HepG2 (cell line): ENCODE results near the gene CHID1. TPM values are rescaled to one million over a fixed set of nuclear protein-coding genes. Genes with fewer than 3 reads are reported as not detected.
A peak's percentile ranks its signal among the peaks of the same experiment; 100 is the strongest.

Experiments used
- DMAP1 ChIP-seq: IDR thresholded peaks from 2 replicates; pipeline ENCODE4 v1.6.1; 2016
- ERF ChIP-seq: IDR thresholded peaks from 2 replicates; pipeline ENCODE4 v1.6.1; 2018; ENCODE audit warnings: missing biosample characterization, missing genetic modification reagents
- FOXK2 ChIP-seq: fragments of 450-650 bp; IDR thresholded peaks from 2 replicates; pipeline ENCODE4 v1.6.1; 2016
- GFI1 ChIP-seq: sonication (generic); formaldehyde crosslinking; IDR thresholded peaks from 2 replicates; pipeline ENCODE4 v1.5.0; 2020; ENCODE audit warnings: missing genetic modification reagents, mild to moderate bottlenecking, borderline replicate concordance
- HOXD1 ChIP-seq: sonication (generic); formaldehyde crosslinking; IDR thresholded peaks from 2 replicates; pipeline ENCODE4 v1.5.0; 2020; ENCODE audit warnings: missing genetic modification reagents
- KDM5A ChIP-seq: fragments of 200-600 bp; sonication (generic); IDR thresholded peaks from 2 replicates; pipeline ENCODE4 v1.7.0; 2018; ENCODE audit warnings: antibody characterized with exemption, mild to moderate bottlenecking, low read length, borderline replicate concordance
- NFKBIZ ChIP-seq: IDR thresholded peaks from 2 replicates; pipeline ENCODE4 v1.6.1; 2018; ENCODE audit warnings: missing genetic modification reagents, missing compliant biosample characterization
- POLR2AphosphoS2 ChIP-seq: IDR thresholded peaks from 2 replicates; pipeline ENCODE4 v1.6.1; 2011; ENCODE audit warnings: low read depth, low read length, improper control_type of control experiment
- RFX5 ChIP-seq: IDR thresholded peaks from 2 replicates; pipeline ENCODE4 v1.6.1; 2011; ENCODE audit warnings: low read depth, low read length, improper control_type of control experiment
- SNAI1 ChIP-seq: sonication (generic); formaldehyde crosslinking; IDR thresholded peaks from 2 replicates; pipeline ENCODE4 v1.5.0; 2020; ENCODE audit warnings: mild to moderate bottlenecking, missing genetic modification reagents, borderline replicate concordance
- SP5 ChIP-seq: IDR thresholded peaks from 2 replicates; pipeline ENCODE4 v1.6.1; 2016; ENCODE audit warnings: low read depth, borderline replicate concordance
- SRSF1 ChIP-seq: fragments of 200-400 bp; formaldehyde crosslinking; optimal IDR thresholded peaks from 2 replicates; pipeline ENCODE3; 2017; ENCODE audit warnings: mild to moderate bottlenecking, low read depth, low read length, moderate library complexity
- TCF7L2 ChIP-seq: IDR thresholded peaks from 2 replicates; pipeline ENCODE4 v1.6.1; 2011; ENCODE audit warnings: mild to moderate bottlenecking, low read depth, low read length, moderate library complexity
- ZFP36L2 ChIP-seq: sonication (generic); formaldehyde crosslinking; IDR thresholded peaks from 2 replicates; pipeline ENCODE4 v1.4.0; 2020; ENCODE audit warnings: missing genetic modification reagents
- ZMYM2 ChIP-seq: sonication (generic); formaldehyde crosslinking; IDR thresholded peaks from 2 replicates; pipeline ENCODE4 v1.8.0; 2022; ENCODE audit warnings: mild to moderate bottlenecking, missing genetic modification reagents
- ZNF350 ChIP-seq: sonication (generic); formaldehyde crosslinking; IDR thresholded peaks from 2 replicates; pipeline ENCODE4 v1.4.0; 2020; ENCODE audit warnings: mild to moderate bottlenecking, low read depth, missing genetic modification reagents, borderline replicate concordance
- ZNF569 ChIP-seq: sonication (generic); formaldehyde crosslinking; IDR thresholded peaks from 2 replicates; pipeline ENCODE4 v1.5.0; 2020; ENCODE audit warnings: mild to moderate bottlenecking, missing genetic modification reagents, moderate library complexity, borderline replicate concordance
- ZNF619 ChIP-seq: sonication (generic); formaldehyde crosslinking; IDR thresholded peaks from 2 replicates; pipeline ENCODE4 v1.4.0; 2020; ENCODE audit warnings: mild to moderate bottlenecking, missing genetic modification reagents
- polyA plus RNA-seq, 8 experiments: library from polyadenylated mRNA; depleted of rRNA in 3 of 8; stranded (reverse) in 7 of 8; unstranded in 1 of 8; fragments of >200 nt; fragmentation: Illumina TruSeq in 4 of 8; extraction: Trizol in 4 of 8; gene quantifications; 2 replicates each; pipeline versions ENCODE4 v1.2.1 to v1.2.3, GENCODE V29; 2011 to 2016; ENCODE audit warnings: low read depth in 4 of 8, missing spikeins in 1 of 8, mixed read lengths in 1 of 8; ENCODE audit not compliant: insufficient read depth in 1 of 8
- total RNA-seq, 5 experiments: library from RNA; depleted of rRNA; stranded (reverse); fragments of >200 nt; fragmentation: Illumina TruSeq; extraction: Trizol; gene quantifications; 2 replicates each; pipeline ENCODE4 v1.2.3, GENCODE V29; 2016; ENCODE audit warnings: low read depth in 1 of 5
- TF ChIP-seq, protein P1 (sequence below): sonication (generic); formaldehyde crosslinking; IDR thresholded peaks from 2 replicates; pipeline ENCODE4; 2020; ENCODE audit warnings: missing genetic modification reagents, mild to moderate bottlenecking, borderline replicate concordance
- TF ChIP-seq, protein P2 (sequence below): sonication (generic); formaldehyde crosslinking; IDR thresholded peaks from 2 replicates; pipeline ENCODE4 v1.8.0; 2022; ENCODE audit warnings: mild to moderate bottlenecking, missing genetic modification reagents, borderline replicate concordance
- TF ChIP-seq, protein P3 (sequence below): sonication (generic); formaldehyde crosslinking; IDR thresholded peaks from 2 replicates; pipeline ENCODE4 v1.4.0; 2020; ENCODE audit warnings: missing genetic modification reagents, borderline replicate concordance

The CHID1 gene
- total and polyA plus RNA-seq, 2 of the 13 experiments (the other 11 are each of a cell fraction or from before 2014, with no cell fraction given), result 65.1 to 93.6 TPM

DNA sequence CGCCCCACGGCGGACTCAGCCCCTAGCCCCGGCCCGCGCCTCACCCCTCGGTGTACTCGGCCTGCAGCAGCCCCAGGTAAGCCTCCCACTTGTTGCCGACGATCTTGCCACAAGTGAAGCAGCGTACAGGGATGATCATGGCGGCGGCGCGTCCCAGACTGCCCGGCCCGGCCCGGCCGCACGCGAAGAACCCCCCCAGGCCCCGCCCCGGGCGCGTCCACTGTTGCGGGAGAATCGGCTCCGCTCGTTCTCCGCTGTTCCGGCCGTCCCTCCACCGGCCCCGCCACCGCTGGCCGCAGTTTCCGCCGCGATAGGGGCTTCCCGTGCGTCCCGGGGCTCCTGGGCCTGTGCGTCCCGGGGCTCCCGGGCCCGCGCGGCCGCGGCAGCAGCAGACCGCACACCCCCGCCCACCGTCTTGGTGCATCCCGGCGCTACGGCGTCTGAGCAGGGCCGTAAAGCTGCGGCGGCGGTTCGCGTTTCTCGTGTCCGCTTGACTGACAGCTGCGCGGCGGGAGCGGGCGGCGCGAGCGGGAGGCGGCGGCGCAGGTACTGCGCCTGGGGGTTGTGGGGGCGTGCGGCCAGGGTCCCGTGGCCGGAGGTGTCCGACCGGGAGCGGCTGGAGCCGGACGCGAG, 68.1 kb downstream of the CHID1 start, which contains the start of the genes POLR2L and TSPAN4 (continued):
- no peak for TF ChIP-seq ZNF350 (CRISPR knock-in tag)
- peak; percentile 96 for TF ChIP-seq SRSF1
- no peak for TF ChIP-seq HOXD1 (CRISPR knock-in tag)
- TF ChIP-seq ZFP36L2, result no peak
- TF ChIP-seq SP5 (CRISPR knock-in tag), result 0 out of 2 replicates have a peak, but pooled peaks have one; percentile 24
- TF ChIP-seq ERF (CRISPR knock-in tag), result peak; percentile 65
- no peak for TF ChIP-seq DMAP1
- no peak for TF ChIP-seq TCF7L2
- TF ChIP-seq, protein P1, sequence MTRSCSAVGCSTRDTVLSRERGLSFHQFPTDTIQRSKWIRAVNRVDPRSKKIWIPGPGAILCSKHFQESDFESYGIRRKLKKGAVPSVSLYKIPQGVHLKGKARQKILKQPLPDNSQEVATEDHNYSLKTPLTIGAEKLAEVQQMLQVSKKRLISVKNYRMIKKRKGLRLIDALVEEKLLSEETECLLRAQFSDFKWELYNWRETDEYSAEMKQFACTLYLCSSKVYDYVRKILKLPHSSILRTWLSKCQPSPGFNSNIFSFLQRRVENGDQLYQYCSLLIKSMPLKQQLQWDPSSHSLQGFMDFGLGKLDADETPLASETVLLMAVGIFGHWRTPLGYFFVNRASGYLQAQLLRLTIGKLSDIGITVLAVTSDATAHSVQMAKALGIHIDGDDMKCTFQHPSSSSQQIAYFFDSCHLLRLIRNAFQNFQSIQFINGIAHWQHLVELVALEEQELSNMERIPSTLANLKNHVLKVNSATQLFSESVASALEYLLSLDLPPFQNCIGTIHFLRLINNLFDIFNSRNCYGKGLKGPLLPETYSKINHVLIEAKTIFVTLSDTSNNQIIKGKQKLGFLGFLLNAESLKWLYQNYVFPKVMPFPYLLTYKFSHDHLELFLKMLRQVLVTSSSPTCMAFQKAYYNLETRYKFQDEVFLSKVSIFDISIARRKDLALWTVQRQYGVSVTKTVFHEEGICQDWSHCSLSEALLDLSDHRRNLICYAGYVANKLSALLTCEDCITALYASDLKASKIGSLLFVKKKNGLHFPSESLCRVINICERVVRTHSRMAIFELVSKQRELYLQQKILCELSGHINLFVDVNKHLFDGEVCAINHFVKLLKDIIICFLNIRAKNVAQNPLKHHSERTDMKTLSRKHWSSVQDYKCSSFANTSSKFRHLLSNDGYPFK (CRISPR knock-in tag), result no peak
- TF ChIP-seq, protein P2, sequence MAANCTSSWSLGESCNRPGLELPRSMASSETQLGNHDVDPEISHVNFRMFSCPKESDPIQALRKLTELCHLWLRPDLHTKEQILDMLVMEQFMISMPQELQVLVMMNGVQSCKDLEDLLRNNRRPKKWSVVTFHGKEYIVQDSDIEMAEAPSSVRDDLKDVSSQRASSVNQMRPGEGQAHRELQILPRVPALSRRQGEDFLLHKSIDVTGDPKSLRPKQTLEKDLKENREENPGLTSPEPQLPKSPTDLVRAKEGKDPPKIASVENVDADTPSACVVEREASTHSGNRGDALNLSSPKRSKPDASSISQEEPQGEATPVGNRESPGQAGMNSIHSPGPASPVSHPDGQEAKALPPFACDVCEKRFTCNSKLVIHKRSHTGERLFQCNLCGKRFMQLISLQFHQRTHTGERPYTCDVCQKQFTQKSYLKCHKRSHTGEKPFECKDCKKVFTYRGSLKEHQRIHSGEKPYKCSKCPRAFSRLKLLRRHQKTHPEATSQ (CRISPR knock-in tag), result peak; percentile 77; the same call in 1 of the 2 replicates
- TF ChIP-seq ZNF569 (CRISPR knock-in tag), result no peak
- no peak for TF ChIP-seq ZMYM2 (CRISPR knock-in tag)
- TF ChIP-seq NFKBIZ (CRISPR knock-in tag), result 0 out of 2 replicates have a peak, but pooled peaks have one; percentile 21
- TF ChIP-seq FOXK2, result peak; percentile 95
- peak; percentile 77; the same call in 1 of the 2 replicates for TF ChIP-seq POLR2AphosphoS2
- TF ChIP-seq ZNF619, result no peak; the same call in 1 of the 2 replicates
- peak; percentile 74; the same call in 1 of the 2 replicates for TF ChIP-seq KDM5A
- TF ChIP-seq GFI1 (CRISPR knock-in tag), result peak; percentile 35; the same call in 1 of the 2 replicates
- TF ChIP-seq SNAI1 (CRISPR knock-in tag), result no peak
- no peak for TF ChIP-seq RFX5
- TF ChIP-seq, protein P3, sequence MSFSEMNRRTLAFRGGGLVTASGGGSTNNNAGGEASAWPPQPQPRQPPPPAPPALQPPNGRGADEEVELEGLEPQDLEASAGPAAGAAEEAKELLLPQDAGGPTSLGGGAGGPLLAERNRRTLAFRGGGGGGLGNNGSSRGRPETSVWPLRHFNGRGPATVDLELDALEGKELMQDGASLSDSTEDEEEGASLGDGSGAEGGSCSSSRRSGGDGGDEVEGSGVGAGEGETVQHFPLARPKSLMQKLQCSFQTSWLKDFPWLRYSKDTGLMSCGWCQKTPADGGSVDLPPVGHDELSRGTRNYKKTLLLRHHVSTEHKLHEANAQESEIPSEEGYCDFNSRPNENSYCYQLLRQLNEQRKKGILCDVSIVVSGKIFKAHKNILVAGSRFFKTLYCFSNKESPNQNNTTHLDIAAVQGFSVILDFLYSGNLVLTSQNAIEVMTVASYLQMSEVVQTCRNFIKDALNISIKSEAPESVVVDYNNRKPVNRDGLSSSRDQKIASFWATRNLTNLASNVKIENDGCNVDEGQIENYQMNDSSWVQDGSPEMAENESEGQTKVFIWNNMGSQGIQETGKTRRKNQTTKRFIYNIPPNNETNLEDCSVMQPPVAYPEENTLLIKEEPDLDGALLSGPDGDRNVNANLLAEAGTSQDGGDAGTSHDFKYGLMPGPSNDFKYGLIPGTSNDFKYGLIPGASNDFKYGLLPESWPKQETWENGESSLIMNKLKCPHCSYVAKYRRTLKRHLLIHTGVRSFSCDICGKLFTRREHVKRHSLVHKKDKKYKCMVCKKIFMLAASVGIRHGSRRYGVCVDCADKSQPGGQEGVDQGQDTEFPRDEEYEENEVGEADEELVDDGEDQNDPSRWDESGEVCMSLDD (CRISPR knock-in tag), result no peak
